RPMI7951 (cell line): ENCODE data around the gene NLRC3. TPM values are rescaled to one million over a fixed set of nuclear protein-coding genes. Genes with fewer than 3 reads are reported as not detected.

Experiments
- DNase-seq: peaks from one replicate; pipeline ENCODE4 v3.0.0-alpha.2; 2012; ENCODE audit warnings: low read depth
- total RNA-seq: library from RNA; depleted of rRNA; stranded (reverse); fragments of >200 nt; shearing (Covaris generic); gene quantifications from 2 replicates; pipeline ENCODE4 v1.2.3, GENCODE V29; 2014

NLRC3 gene
- total RNA-seq, 1 experiment from 2014 or later = 0.12 TPM

GRCh38 chr16:3546986-3547682, 30.1 kb downstream of the NLRC3 start:
- DNase-seq = no peak

GRCh38 chr16:3542601-3543373, 34.4 kb downstream of the NLRC3 start:
- no peak for DNase-seq

- no peak for DNase-seq
Measured at GRCh38 chr16:3541527-3542155, 35.6 kb downstream of the NLRC3 start.

GRCh38 chr16:3538222-3538621, 39.0 kb downstream of the NLRC3 start:
- no peak for DNase-seq

GRCh38 chr16:3536851-3537250, 40.4 kb downstream of the NLRC3 start:
- no peak for DNase-seq

- no peak for DNase-seq
Measured at GRCh38 chr16:3536271-3536731, 40.9 kb downstream of the NLRC3 start.

GRCh38 chr16:3534126-3534525, 43.1 kb downstream of the NLRC3 start:
- DNase-seq = no peak

GRCh38 chr16:3532741-3533140, 44.5 kb downstream of the NLRC3 start:
- no peak for DNase-seq

- DNase-seq = no peak
Measured at GRCh38 chr16:3530371-3530914, 46.8 kb downstream of the NLRC3 start.

- no peak for DNase-seq
Measured at GRCh38 chr16:3529175-3529574, 48.0 kb downstream of the NLRC3 start.

GRCh38 chr16:3528406-3528805, 48.8 kb downstream of the NLRC3 start:
- no peak for DNase-seq

GRCh38 chr16:3527216-3527829, 49.9 kb downstream of the NLRC3 start:
- DNase-seq = peak; percentile 62

GRCh38 chr16:3525951-3526350, 51.3 kb downstream of the NLRC3 start:
- no peak for DNase-seq

GRCh38 chr16:3523281-3523680, 53.9 kb downstream of the NLRC3 start:
- DNase-seq = no peak

GRCh38 chr16:3520841-3521240, 56.4 kb downstream of the NLRC3 start:
- no peak for DNase-seq

- no peak for DNase-seq
Measured at GRCh38 chr16:3520413-3520812, 56.8 kb downstream of the NLRC3 start.

- no peak for DNase-seq
Measured at GRCh38 chr16:3519581-3519980, 57.6 kb downstream of the NLRC3 start.

- no peak for DNase-seq
Measured at GRCh38 chr16:3518986-3519348, 58.2 kb downstream of the NLRC3 start.

GRCh38 chr16:3518292-3518985, 58.8 kb downstream of the NLRC3 start:
- no peak for DNase-seq

GRCh38 chr16:3515897-3516296, 61.3 kb downstream of the NLRC3 start:
- DNase-seq = no peak

GRCh38 chr16:3514621-3515020, 62.6 kb downstream of the NLRC3 start:
- no peak for DNase-seq
